K562 (cell line): ENCODE measurements around the gene VDAC2. TPM values are rescaled to one million over a fixed set of nuclear protein-coding genes. Genes with fewer than 3 reads are reported as not detected.

Experiments
- ATAC-seq: fragments of 200-7000 bp; cut with Tn5 transposase; 3 replicates; pipeline ENCODE4 v1.9.1; 2020; ENCODE audit warnings: moderate library complexity
- BruUV-seq: library from RNA; stranded (reverse); fragments of 400-500 nt; replicated peaks from 2 replicates; lab custom pipeline; 2021; lab: Mats Ljungman, UMichigan
- CTCF ChIA-PET: fragments of 300-600 bp; formaldehyde crosslinking; extraction: SDS; loops from one replicate; lab custom pipeline; 2021; ENCODE audit warnings: low intra/inter-chr PET ratio; lab: Yijun Ruan, JAX
- POLR2A ChIA-PET: fragments of 300-600, 350-650 bp; sonication (Branson Sonifier 250); formaldehyde crosslinking; extraction: SDS; loops from one replicate; lab custom pipeline; 2021; ENCODE audit warnings: antibody characterized with exemption, inconsistent platforms; lab: Yijun Ruan, JAX
- DNase-seq, 4 experiments: peaks; one replicate each; pipeline versions ENCODE4 v3.0.0 to v3.0.0-alpha.2; 2011 to 2018; ENCODE audit warnings: low spot score in 3 of 4, mixed read lengths in 3 of 4; ENCODE audit errors: extremely low read depth in 1 of 4
- FAIRE-seq: peaks from 2 replicates; lab custom pipeline; 2011; peaks lifted over from hg19 to GRCh38; lab: Jason Lieb, UNC
- H2AFZ ChIP-seq: 2 replicates; pipeline ENCODE4 v1.6.0; 2011; ENCODE audit warnings: low read depth, low read length, control low read depth, inconsistent platforms
- H3K27ac ChIP-seq: fragments of 200-600 bp; 3 replicates; pipeline ENCODE4 v1.8.0; 2011; ENCODE audit warnings: low read depth, mild to moderate bottlenecking, control low read depth, inconsistent platforms, low read length, moderate library complexity, mixed read lengths; ENCODE audit errors: extremely low read depth
- H3K27me3 ChIP-seq, 2 experiments: fragments of 300-600 bp in 1 of 2; 2 replicates in 1 of 2; 3 replicates in 1 of 2; pipeline versions ENCODE4 v1.6.0 to v1.8.0; 2011; ENCODE audit warnings: inconsistent platforms in 2 of 2, low read length in 2 of 2, mild to moderate bottlenecking in 1 of 2, mixed read lengths in 1 of 2, moderate library complexity in 1 of 2; ENCODE audit not compliant: control insufficient read depth in 2 of 2, insufficient read depth in 2 of 2
- H3K36me3 ChIP-seq: fragments of 300-600 bp; 3 replicates; pipeline ENCODE4 v1.8.0; 2011; ENCODE audit warnings: mild to moderate bottlenecking, low read length, inconsistent platforms; ENCODE audit not compliant: control insufficient read depth, insufficient read depth
- H3K4me1 ChIP-seq, 2 experiments: fragments of 200-600 bp in 1 of 2; replicated peaks in 1 of 2; 2 replicates in 1 of 2; 3 replicates in 1 of 2; pipeline versions ENCODE4 v1.5.1 to v1.8.0; 2011; ENCODE audit warnings: inconsistent platforms in 2 of 2, low read length in 2 of 2, mild to moderate bottlenecking in 1 of 2, mixed read lengths in 1 of 2, moderate library complexity in 1 of 2; ENCODE audit not compliant: control insufficient read depth in 2 of 2, insufficient read depth in 2 of 2
- H3K4me2 ChIP-seq: 2 replicates; pipeline ENCODE4 v1.6.1; 2011; ENCODE audit warnings: low read length, control low read depth, inconsistent platforms, mixed read lengths; ENCODE audit not compliant: insufficient read depth
- H3K4me3 ChIP-seq: fragments of 200-600 bp; sonication (generic), shearing (Covaris generic); 2 replicates; pipeline ENCODE4 v1.5.1; 2016; ENCODE audit warnings: control low read depth, inconsistent platforms
- H3K79me2 ChIP-seq: fragments of 200-600 bp; 3 replicates; pipeline ENCODE4 v1.8.0; 2011; ENCODE audit warnings: low read length, inconsistent platforms; ENCODE audit not compliant: control insufficient read depth, insufficient read depth
- H3K9ac ChIP-seq, 2 experiments: 2 replicates each; pipeline versions ENCODE4 v1.6.0 to v1.6.1; 2011; ENCODE audit warnings: low read depth in 2 of 2, low read length in 2 of 2, control low read depth in 1 of 2, inconsistent platforms in 1 of 2, mild to moderate bottlenecking in 1 of 2, mixed read lengths in 1 of 2; ENCODE audit not compliant: insufficient read depth in 1 of 2
- H3K9me1 ChIP-seq: one replicate; pipeline ENCODE4 v1.6.0; 2011; ENCODE audit warnings: inconsistent platforms, mild to moderate bottlenecking, low read length, moderate library complexity; ENCODE audit not compliant: control insufficient read depth, insufficient read depth
- H3K9me3 ChIP-seq: replicated peaks from 2 replicates; pipeline ENCODE4 v1.5.1; 2011; ENCODE audit warnings: low read depth, low read length, inconsistent platforms; ENCODE audit not compliant: control insufficient read depth, insufficient read depth
- H4K20me1 ChIP-seq: replicated peaks from 2 replicates; pipeline ENCODE4 v1.6.1; 2011; ENCODE audit warnings: low read length, inconsistent platforms, mixed read lengths; ENCODE audit not compliant: control insufficient read depth, insufficient read depth
- C11orf30 ChIP-seq: fragments of 450-650 bp; IDR thresholded peaks from 2 replicates; pipeline ENCODE4 v1.6.1; 2016; ENCODE audit warnings: low read depth, mild to moderate bottlenecking
- DIDO1 ChIP-seq: fragments of 450-650 bp; IDR thresholded peaks from 2 replicates; pipeline ENCODE4 v1.6.1; 2016; ENCODE audit warnings: low read depth, missing biosample characterization, missing genetic modification characterization
- LCOR ChIP-seq: sonication (generic); formaldehyde crosslinking; IDR thresholded peaks from 2 replicates; pipeline ENCODE4 v1.8.0; 2022; ENCODE audit warnings: mild to moderate bottlenecking, missing genetic modification reagents
- NR4A1 ChIP-seq, 2 experiments: fragments of 250-450 bp in 1 of 2; fragments of 450-650 bp in 1 of 2; sonication (Bioruptor Pico) in 1 of 2; IDR thresholded peaks; 2 replicates each; pipeline versions ENCODE4 v1.4.0 to v1.6.1; 2016 to 2020; ENCODE audit warnings: mild to moderate bottlenecking in 2 of 2, missing compliant biosample characterization in 1 of 2, missing genetic modification characterization in 1 of 2, moderate library complexity in 1 of 2
- RBFOX2 ChIP-seq: fragments of 200-400 bp; formaldehyde crosslinking; IDR thresholded peaks from 2 replicates; pipeline ENCODE4 v1.6.1; 2017; ENCODE audit warnings: low read depth, mild to moderate bottlenecking, low read length, moderate library complexity
- SNRNP70 ChIP-seq: fragments of 200-400 bp; formaldehyde crosslinking; optimal IDR thresholded peaks from 2 replicates; pipeline ENCODE3; 2017; ENCODE audit warnings: low read depth, low read length
- TAF1 ChIP-seq: IDR thresholded peaks from 2 replicates; pipeline ENCODE4 v1.6.1; 2011; ENCODE audit warnings: mild to moderate bottlenecking, low read length, moderate library complexity; ENCODE audit not compliant: insufficient read depth, control insufficient read depth, severe bottlenecking; ENCODE audit errors: extremely low read depth
- ZNF121 ChIP-seq: sonication (generic); formaldehyde crosslinking; conservative IDR thresholded peaks from 2 replicates; pipeline ENCODE4 v1.8.0; 2022; ENCODE audit warnings: missing genetic modification reagents
- ZNF282 ChIP-seq: sonication (generic); formaldehyde crosslinking; IDR thresholded peaks from 2 replicates; pipeline ENCODE4 v1.8.1; 2023; ENCODE audit warnings: missing genetic modification reagents
- ZNF3 ChIP-seq: fragments of 250-450 bp; sonication (Bioruptor Pico); IDR thresholded peaks from 2 replicates; pipeline ENCODE4 v1.5.0; 2021; ENCODE audit warnings: mild to moderate bottlenecking, moderate library complexity
- WGBS: fragments of 100-300 bp; shearing (Covaris generic); methylation state at CpG from one replicate; pipeline ENCODE4 v1.1.6; 2016; ENCODE audit warnings: low coverage, mixed read lengths; ENCODE audit not compliant: insufficient coverage; ENCODE audit errors: missing lambda C conversion rate; 5-methylcytosine and 5-hydroxymethylcytosine counted together
- in situ Hi-C: fragments of 300-500 bp; cut with MboI; formaldehyde crosslinking; loops from 4 replicates; pipeline ENCODE4 v1.15.0; 2018; ENCODE audit warnings: inconsistent platforms, mixed read lengths
- intact Hi-C: fragments of 100-400 bp; cut with micrococcal nuclease; formaldehyde crosslinking; loops from 2 replicates; pipeline ENCODE4 v1.14.2; 2022
- polyA plus RNA-seq, 8 experiments: library from polyadenylated mRNA; depleted of rRNA in 4 of 8; stranded (reverse) in 5 of 8; unstranded in 3 of 8; fragments of >200 nt; fragmentation: Nextera tagmentation in 2 of 8; fragmentation: Illumina TruSeq in 1 of 8; extraction: Ambion mirVana in 2 of 8; extraction: Trizol in 1 of 8; gene quantifications; 2 replicates each; pipeline versions ENCODE4 v1.2.1 to v1.2.3, GENCODE V29; 2011 to 2014; ENCODE audit warnings: inconsistent platforms in 1 of 8, missing spikeins in 1 of 8
- total RNA-seq, 7 experiments: library from RNA; depleted of rRNA in 6 of 7; stranded (reverse); fragments of >200 nt in 6 of 7; fragmentation: Illumina TruSeq in 2 of 7; extraction: Trizol in 2 of 7; gene quantifications; 2 replicates each; pipeline versions ENCODE4 v1.2.1 to v1.2.3, GENCODE V29; 2011 to 2021; ENCODE audit warnings: low replicate concordance in 1 of 7
- TF ChIP-seq, protein P1 (sequence below): sonication (generic); formaldehyde crosslinking; IDR thresholded peaks from 2 replicates; pipeline ENCODE4 v1.4.0; 2020; ENCODE audit warnings: mild to moderate bottlenecking, missing genetic modification reagents
- TF ChIP-seq, protein P2 (sequence below): sonication (generic); formaldehyde crosslinking; IDR thresholded peaks from 2 replicates; pipeline ENCODE4 v1.8.1; 2023; ENCODE audit warnings: mild to moderate bottlenecking, missing genetic modification reagents

VDAC2 gene
- total and polyA plus RNA-seq, 9 of the 15 experiments (the other 6 are each of a cell fraction or from before 2014, with no cell fraction given): 139 to 450 (median 250) TPM

DNA sequence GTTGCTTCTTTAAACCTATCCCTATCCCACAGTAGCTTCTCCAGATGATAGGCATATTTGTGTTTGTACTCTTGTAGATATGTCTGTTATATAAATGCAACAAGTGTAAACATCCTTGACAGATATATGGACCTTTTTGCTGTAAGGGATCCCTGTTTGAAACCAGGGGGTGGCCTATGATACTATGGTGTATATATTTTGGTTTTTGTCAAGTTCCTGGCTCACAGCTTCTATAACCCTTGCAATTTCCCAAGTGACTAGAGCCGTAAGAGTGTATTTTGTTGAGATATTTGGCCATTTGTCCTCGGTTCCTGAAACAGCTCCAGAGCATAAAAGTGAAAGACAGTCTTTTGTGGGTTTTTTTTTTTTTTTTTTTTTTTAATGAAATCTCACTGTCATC is 15.5 kb downstream of the VDAC2 start:
- Histone ChIP-seq H3K4me1 (no peaks in the 10 kb centered on the region), H3K27ac (no peak overlapping the region), H3K9me1 (no peaks in the 10 kb centered on the region), H3K9me3 (no peaks in the 10 kb centered on the region), H3K36me3 (peaks cover 95% of the 10 kb centered on the region), H4K20me1 (peaks cover 43% of the 10 kb centered on the region), H3K27me3 (no peaks in the 10 kb centered on the region), H3K4me2 (no peak overlapping the region), H3K4me3 (no peak overlapping the region), H3K79me2 (peaks cover 79% of the 10 kb centered on the region), H3K9ac (no peak overlapping the region), H2AFZ (no peak overlapping the region)
- POLR2A ChIA-PET: interaction anchor here (0.6 to 6.1 kb wide), 8 partner anchors 8 to 772 kb away, joined by 3 to 41 read pairs (median 7); partner anchors contain the start of gene VDAC2
- CTCF ChIA-PET: interaction anchor here (0.6 kb wide), 2 partner anchors 198 to 1151 kb away, joined by 3 to 4 read pairs; no protein-coding TSS in a partner anchor
- DNase-seq (no peak), FAIRE-seq (no peak), ATAC-seq (no peak)
- 100% methylated on average over 2 of the region's 2 CpGs for WGBS
- in situ Hi-C loops: no loop called here
- no TSS peak for BruUV-seq
- no peak for TF ChIP-seq DIDO1 (tag)
- no peak for TF ChIP-seq LCOR (CRISPR knock-in tag)
- TF ChIP-seq ZNF3: no peak
- TF ChIP-seq, protein P1, sequence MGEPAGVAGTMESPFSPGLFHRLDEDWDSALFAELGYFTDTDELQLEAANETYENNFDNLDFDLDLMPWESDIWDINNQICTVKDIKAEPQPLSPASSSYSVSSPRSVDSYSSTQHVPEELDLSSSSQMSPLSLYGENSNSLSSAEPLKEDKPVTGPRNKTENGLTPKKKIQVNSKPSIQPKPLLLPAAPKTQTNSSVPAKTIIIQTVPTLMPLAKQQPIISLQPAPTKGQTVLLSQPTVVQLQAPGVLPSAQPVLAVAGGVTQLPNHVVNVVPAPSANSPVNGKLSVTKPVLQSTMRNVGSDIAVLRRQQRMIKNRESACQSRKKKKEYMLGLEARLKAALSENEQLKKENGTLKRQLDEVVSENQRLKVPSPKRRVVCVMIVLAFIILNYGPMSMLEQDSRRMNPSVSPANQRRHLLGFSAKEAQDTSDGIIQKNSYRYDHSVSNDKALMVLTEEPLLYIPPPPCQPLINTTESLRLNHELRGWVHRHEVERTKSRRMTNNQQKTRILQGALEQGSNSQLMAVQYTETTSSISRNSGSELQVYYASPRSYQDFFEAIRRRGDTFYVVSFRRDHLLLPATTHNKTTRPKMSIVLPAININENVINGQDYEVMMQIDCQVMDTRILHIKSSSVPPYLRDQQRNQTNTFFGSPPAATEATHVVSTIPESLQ: no peak
- no peak for TF ChIP-seq TAF1
- no peak for TF ChIP-seq RBFOX2
- TF ChIP-seq C11orf30: no peak
- TF ChIP-seq ZNF121 (CRISPR knock-in tag): no peak
- TF ChIP-seq NR4A1 (CRISPR knock-in tag; IDR thresholded peaks at IDR 0.05): no peak
- no peak for TF ChIP-seq NR4A1 (tag; IDR thresholded peaks at IDR 0.05)
- TF ChIP-seq SNRNP70: no peak
- TF ChIP-seq, protein P2, sequence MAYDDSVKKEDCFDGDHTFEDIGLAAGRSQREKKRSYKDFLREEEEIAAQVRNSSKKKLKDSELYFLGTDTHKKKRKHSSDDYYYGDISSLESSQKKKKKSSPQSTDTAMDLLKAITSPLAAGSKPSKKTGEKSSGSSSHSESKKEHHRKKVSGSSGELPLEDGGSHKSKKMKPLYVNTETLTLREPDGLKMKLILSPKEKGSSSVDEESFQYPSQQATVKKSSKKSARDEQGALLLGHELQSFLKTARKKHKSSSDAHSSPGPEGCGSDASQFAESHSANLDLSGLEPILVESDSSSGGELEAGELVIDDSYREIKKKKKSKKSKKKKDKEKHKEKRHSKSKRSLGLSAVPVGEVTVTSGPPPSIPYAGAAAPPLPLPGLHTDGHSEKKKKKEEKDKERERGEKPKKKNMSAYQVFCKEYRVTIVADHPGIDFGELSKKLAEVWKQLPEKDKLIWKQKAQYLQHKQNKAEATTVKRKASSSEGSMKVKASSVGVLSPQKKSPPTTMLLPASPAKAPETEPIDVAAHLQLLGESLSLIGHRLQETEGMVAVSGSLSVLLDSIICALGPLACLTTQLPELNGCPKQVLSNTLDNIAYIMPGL (CRISPR knock-in tag): no peak
- TF ChIP-seq ZNF282 (CRISPR knock-in tag): no peak
- intact Hi-C loops: no loop called here
